OCI-LY1 (cell line): ENCODE data around the gene PRKCZ.

Experiments
- EZH2 ChIP-seq: fragments of 200-600 bp; sonication (generic), shearing (Covaris generic); IDR thresholded peaks from 2 replicates; pipeline ENCODE4 v1.8.0; 2017; ENCODE audit warnings: borderline replicate concordance, mixed run types, mild to moderate bottlenecking, antibody characterized with exemption, low read length, moderate library complexity, mixed read lengths
- TF ChIP-seq, protein P1 (sequence below): fragments of 200-600 bp; sonication (generic), shearing (Covaris generic); IDR thresholded peaks from 2 replicates; pipeline ENCODE4 v1.5.1; 2017; ENCODE audit warnings: mild to moderate bottlenecking, antibody characterized with exemption, low read length, moderate library complexity, mixed read lengths

- TF ChIP-seq, protein P1, sequence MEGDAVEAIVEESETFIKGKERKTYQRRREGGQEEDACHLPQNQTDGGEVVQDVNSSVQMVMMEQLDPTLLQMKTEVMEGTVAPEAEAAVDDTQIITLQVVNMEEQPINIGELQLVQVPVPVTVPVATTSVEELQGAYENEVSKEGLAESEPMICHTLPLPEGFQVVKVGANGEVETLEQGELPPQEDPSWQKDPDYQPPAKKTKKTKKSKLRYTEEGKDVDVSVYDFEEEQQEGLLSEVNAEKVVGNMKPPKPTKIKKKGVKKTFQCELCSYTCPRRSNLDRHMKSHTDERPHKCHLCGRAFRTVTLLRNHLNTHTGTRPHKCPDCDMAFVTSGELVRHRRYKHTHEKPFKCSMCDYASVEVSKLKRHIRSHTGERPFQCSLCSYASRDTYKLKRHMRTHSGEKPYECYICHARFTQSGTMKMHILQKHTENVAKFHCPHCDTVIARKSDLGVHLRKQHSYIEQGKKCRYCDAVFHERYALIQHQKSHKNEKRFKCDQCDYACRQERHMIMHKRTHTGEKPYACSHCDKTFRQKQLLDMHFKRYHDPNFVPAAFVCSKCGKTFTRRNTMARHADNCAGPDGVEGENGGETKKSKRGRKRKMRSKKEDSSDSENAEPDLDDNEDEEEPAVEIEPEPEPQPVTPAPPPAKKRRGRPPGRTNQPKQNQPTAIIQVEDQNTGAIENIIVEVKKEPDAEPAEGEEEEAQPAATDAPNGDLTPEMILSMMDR: no peak
- TF ChIP-seq EZH2: no peak
These were observed 43.4 kb downstream of the PRKCZ start for GRCh38 chr1:2093636-2094035.
